ENCODE data around the gene KRT79.

DNA sequence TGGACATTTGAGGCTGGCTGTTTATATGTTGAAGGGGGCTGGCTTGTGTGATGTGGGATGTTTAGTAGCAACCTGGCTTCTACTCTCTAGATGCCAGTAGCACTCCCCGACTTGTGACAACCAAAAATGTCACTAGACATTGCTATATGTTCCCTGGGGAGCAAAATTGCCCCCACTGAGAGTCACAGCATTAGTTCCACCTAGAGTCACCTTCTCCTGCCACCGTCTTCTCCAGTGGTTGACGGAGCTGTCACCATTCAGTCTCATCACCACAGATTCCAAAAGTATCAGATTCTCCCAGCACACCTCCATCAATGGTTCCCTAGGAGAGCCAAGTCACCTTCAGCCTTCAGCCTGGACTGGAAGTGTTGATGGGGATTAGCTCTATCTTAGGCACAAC lies 49.2 kb downstream of the KRT79 start:
- TF ChIP-seq CTCF (IDR thresholded peaks at IDR 0.05) (no peak), POLR2A (IDR thresholded peaks at IDR 0.05; ENCODE audit: low read depth) (no peak)
